HG02884 (cell line): ENCODE results near the gene PSPC1.

ENCODE experiments used
- ATAC-seq: cut with Tn5 transposase; IDR thresholded peaks from one replicate; pipeline ENCODE4 v1.9.1; 2021; ENCODE audit warnings: mild to moderate bottlenecking, moderate library complexity; ENCODE audit not compliant: unreplicated experiment

PSPC1 gene

DNA sequence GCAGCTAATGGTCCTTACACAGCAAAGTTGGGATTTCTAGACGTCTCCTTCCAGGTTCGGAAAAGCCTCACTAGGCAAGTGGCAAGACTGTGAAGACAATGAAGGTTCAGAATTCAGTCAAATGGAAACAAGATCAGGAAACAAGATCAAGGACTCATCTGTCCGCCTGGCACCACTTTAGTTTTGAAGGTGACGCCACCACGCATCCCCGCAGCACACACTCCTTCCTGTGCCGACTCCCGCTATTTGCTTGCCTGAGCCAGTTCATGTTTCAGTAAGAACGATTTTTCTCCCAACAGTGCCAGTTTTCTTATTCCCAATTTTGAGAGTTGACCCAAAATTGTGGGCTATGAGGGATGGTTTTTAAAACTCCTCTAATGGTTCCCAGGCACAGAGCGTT is 107.8 kb downstream of the PSPC1 start:
- ATAC-seq = no peak

DNA sequence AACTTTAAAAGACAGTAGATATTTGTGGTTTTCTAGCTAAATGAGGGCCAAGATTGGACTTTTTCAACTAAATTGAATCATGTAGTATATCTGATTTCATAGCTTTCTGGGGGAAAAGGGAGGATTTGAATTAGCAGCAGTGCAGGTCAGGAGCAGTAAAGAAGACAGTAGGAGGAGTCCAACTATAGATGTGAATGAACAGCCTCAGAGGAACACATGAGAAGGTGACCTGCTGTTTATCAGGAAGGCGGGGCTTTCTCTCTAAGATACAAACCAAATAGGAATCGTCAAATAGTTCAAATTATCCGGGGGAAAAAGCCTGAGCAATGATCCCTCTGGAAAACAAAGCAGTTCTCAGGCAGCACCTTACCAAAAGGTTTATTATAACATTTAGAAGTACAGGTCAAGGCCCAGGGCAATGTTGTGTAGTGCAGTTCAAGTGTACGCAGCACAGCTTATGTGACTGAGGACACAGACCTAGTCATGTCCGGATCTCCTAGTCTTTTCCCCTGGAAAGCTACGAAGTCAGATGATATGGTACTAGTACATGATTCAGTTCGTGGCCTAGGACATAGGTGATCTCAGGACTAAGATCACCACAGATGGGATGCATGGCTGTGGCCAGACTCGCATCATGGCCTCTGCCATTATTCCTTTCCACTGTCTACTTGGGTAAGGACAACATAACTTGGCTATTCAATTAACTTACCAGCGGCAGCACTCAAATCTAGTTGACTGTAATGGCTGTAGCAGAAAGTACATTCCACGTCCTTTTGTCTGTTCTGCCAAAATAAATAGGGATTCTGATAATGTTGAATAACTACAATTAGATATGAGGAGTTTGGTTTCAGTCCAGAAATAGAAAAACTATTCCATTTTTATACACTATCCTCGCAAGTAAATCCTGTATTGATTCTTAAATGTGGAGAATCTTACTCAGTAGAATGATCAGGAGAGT is 109.0 kb downstream of the PSPC1 start:
- ATAC-seq = no peak

DNA sequence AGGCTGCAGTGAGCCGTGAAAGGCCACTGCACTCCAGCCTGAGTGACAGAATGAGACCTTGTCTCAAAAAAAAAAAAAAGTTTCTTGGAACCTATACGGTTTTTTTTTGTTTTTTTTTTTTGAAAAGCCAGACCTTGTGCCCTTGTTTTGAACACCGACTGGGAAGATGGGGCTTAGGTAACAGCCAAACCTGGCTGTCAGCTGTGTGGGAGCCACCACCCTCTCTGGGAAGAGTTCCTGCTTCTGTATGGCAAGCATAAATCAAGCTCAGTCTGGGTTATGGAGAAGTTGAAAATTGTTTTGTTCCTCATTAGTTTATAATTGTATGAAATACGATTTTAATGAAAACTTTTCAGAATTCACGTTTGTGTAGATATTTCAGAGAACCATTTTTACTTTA is 109.8 kb downstream of the PSPC1 start:
- ATAC-seq = no peak

DNA sequence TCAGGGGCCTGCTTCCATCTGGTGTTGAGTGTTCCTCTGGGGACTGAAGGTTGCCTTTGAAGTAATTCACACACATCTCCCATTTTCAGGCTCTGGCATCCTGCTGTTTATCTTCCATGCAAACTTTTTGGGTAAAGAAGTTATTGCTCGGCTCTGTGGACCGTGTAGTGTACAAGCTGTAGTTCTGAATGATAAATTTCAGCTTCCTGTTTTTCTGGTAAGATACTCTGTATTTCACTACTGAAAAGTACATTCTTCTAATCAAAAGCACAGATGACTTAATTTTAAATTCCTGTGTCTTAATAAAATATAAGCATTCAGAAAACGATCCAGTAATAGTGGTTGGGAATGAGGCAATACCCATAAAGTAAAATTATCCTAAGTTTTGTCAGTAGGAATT is 112.6 kb downstream of the PSPC1 start:
- ATAC-seq = no peak

DNA sequence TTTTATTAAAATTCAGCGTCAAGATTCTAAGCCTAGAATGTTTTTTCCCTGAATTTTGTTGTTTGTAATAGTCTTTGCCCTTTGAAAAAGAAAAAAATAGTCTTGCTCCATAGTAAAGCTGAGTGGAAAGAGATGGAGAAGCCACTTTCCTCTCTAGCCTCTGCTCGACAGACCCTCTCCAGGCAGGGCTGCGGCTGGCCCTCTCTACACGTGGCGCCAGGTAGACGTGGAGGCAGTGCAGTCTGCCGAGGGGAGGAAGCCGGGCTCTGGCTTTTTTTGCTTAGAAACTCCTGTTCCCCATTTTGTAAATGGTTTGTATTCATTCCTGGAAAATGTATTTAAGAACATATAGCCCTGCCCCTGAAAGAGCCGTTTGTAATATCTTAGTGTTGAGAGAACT is 114.0 kb downstream of the PSPC1 start:
- ATAC-seq = no peak

DNA sequence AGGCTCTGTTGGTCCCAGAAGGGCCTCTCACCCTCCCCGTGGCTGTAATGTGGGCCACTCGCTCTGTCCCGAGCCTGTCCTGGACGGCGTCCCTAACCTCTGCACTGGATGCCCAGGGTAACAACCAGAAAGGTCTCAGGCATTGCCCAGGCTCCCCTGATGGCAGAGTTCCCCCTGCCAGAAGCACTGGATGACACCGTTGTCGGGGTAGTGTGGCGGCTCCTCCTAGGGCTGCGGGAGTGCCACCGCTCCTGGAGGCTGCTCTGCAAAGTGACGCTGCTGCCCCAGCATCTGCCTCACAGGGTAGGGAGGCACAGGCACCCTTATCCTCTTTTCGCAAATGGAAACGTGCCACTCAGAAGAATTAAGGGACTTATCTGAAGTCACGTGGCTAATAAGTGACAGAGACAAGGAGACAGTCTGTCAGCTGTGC is 117.3 kb downstream of the PSPC1 start:
- no peak for ATAC-seq

DNA sequence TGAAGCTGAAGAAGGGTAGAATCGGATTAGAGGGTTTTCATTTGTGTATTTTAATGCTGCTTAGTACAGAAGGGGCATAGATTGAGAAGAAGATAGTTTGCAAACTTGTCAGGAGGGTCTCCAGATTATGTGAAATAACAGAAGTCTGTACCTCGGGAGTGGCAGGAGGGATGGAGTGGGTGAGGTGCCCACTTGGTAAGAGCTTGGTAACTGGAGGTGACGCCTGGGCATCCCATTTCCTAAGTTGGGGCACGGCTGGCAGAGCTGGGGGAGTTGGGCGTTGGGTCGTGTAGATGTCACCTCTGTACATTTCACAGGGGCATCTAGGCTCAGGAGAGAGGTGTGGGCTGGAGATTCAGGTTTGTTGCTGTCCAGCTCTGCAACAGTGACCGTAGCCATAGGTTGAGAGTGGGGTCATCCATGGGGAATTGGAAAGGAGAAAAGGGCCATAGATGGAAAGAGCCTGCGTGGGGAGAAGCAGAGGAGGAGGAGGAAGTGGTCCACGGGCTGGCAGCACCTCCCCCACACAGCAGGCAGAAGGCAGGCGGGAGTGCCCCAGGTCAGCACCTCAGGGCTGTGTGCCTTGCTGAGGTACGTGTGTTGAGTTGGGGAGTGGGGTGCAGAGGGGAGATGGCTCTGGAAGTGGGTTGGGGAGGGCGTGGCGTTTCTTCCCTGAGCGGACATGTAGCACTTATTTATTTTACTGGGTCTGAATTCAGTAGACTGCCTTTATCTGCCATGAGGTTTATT is 118.1 kb downstream of the PSPC1 start:
- no peak for ATAC-seq

DNA sequence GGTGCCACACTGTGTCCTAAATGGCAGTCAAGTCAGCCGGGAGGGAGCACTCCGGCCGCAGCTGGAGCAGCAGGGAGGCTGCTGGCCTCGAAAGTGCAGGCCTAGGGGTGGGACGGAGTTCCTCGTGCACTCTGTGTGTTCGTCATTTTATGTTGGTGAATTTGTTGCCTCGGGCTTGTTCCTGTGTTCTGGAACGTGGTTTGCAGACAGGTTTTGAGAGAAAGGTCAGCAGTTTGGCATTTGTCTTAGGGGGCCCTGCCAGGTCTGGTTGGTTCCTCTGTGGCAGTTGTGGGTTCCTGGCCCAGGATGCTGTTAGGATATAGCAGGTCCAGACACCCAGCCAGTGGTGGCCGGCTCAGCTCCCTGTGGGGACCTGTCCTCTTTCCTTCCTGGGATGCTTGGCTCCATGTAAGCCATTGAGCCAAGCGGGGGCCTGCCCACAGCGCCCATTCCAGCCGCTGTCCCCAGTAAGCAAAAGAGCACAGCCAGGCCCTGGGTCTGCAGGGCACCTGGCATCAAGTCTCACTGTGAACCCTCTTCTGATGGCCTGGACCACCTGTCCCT is 119.2 kb downstream of the PSPC1 start:
- ATAC-seq = no peak

DNA sequence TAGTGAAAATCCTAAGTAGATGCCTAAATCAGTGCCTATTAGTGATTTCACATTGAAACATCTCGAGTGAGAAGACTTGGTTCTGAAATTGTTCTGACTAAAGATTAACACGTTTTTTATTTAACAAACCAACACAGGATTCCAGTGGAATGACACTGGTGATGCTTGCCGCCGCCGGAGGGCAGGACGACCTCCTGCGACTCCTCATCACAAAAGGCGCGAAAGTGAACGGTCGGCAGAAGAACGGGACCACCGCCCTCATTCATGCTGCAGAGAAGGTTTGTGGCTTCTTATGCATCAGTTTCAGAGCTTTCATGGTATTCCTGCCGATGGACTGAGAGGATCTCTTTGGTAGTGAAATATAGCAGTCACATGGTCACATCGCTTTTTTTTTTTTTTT is 121.2 kb downstream of the PSPC1 start:
- ATAC-seq = no peak

DNA sequence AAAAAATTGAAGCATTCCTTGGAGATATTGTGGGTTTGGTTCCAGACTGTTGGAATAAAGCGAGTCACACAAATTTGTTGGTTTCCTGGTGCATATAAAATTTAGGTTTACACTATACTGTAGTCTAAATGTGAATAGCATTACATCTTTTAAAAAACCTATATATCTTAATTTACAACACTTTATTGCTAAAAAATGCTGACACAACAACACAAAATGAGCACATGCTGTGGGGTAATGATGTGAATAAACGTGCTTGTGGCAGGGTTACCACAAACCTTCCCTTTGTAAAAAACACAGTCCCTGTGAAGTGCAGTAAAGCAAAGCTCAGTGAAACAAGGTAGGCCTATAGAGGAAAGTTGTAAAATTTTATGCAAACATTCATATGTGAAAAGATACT is 121.6 kb downstream of the PSPC1 start:
- ATAC-seq = no peak

DNA sequence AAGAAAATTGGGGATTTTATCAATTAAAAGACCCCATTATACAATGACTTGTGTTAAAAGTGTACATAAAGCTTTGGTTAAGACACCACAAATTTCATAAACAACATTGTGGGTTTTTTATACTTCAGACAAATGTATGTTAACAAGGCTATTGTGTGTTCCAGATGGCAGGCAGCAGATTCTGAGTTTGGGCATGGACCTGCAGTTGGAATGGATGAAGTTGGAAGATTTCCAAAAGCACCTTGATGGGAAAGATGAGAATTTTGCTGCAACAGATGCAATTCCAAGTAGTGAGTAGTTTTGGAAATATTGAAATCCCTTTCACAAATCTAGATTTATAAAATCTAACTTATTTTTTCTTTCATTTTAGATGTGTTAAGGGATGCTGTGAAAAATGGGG is 123.9 kb downstream of the PSPC1 start:
- no peak for ATAC-seq

DNA sequence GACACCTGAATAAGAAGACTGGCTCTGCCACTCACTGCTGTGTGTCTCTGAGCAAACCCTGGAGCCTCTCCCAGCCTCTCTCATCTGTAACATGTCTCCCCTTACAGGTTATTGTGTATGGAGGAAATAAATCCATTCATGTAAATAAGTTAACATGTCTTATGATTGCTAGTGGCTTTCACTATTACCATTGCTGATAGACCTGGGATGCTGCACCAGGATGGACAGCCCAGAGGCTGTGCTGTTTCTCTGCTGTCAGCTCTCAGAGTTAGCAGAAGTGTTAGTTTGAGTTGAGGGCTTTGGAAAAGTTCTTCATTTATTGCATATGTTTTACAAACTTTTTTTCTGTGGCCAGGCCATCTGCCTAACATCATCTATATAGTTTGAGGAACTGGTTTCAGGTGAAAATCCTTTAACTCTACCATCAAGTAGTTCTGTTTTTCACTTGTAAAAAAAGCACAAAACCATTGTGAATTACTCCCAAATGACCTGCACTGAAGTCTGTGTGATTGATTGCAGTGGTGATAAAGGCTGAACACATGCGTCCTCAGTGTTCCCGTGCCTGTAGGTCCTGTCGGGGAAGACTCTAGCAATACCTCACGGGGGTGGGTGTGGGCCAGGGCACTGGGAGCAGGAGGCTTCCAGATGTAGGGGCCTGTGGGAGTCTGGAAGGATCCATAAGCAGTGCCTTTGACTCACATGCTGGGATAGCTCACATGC is 124.7 kb downstream of the PSPC1 start:
- no peak for ATAC-seq
